Breast epithelium (tissue), 3 donors: ENCODE results near the gene PAFAH1B1.

ENCODE experiments used
- POLR2A ChIP-seq: fragments of 450-650 bp; IDR thresholded peaks from one replicate; pipeline ENCODE4 v1.6.1; 2016; ENCODE audit warnings: antibody characterized with exemption, mild to moderate bottlenecking, moderate library complexity
- TF ChIP-seq, protein P1 (sequence below), 3 donors: fragments of 450-650 bp; IDR thresholded peaks; one replicate each; pipeline ENCODE4 v1.5.1; 2016 to 2017; ENCODE audit warnings: antibody characterized with exemption in 3 of 3, mild to moderate bottlenecking in 3 of 3, moderate library complexity in 3 of 3

DNA sequence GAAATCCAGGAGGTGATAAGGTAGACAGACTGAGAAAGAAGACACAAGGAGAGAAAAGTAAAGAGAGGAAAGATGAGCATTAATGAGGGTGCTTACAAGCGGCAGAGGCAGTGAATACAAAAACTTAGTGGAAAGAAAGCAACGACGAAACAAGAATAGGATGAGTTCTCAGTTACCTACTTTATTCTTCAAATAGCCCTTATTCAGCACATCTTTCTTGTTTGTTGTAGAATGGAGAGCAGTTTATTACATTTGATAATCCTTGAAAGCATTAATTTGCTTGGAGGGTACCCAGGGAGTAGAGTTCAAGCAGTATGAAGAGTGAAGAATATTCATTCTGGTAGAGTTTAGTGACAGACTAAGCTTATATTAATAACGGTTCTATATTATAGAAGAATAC is 22.4 kb downstream of the PAFAH1B1 start:
- TF ChIP-seq, protein P1, sequence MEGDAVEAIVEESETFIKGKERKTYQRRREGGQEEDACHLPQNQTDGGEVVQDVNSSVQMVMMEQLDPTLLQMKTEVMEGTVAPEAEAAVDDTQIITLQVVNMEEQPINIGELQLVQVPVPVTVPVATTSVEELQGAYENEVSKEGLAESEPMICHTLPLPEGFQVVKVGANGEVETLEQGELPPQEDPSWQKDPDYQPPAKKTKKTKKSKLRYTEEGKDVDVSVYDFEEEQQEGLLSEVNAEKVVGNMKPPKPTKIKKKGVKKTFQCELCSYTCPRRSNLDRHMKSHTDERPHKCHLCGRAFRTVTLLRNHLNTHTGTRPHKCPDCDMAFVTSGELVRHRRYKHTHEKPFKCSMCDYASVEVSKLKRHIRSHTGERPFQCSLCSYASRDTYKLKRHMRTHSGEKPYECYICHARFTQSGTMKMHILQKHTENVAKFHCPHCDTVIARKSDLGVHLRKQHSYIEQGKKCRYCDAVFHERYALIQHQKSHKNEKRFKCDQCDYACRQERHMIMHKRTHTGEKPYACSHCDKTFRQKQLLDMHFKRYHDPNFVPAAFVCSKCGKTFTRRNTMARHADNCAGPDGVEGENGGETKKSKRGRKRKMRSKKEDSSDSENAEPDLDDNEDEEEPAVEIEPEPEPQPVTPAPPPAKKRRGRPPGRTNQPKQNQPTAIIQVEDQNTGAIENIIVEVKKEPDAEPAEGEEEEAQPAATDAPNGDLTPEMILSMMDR (IDR thresholded peaks at IDR 0.05): no peak
- TF ChIP-seq POLR2A: no peak
